Esophagus (tissue), 2 donors: ENCODE results near the gene VGF. TPM values are rescaled to one million over a fixed set of nuclear protein-coding genes. Genes with fewer than 3 reads are reported as not detected.

Experiments
- H3K27ac ChIP-seq, 2 donors: one replicate each; pipeline ENCODE4 v1.5.1; 2013; ENCODE audit warnings: low read depth in 2 of 2, mild to moderate bottlenecking in 2 of 2, inconsistent platforms in 1 of 2, low read length in 1 of 2, moderate library complexity in 1 of 2
- H3K27me3 ChIP-seq, 2 donors: one replicate each; pipeline ENCODE4 v1.6.1; 2013; ENCODE audit warnings: low read length in 2 of 2, control low read depth in 1 of 2, mild to moderate bottlenecking in 1 of 2; ENCODE audit not compliant: insufficient read depth in 2 of 2, control insufficient read depth in 1 of 2
- H3K36me3 ChIP-seq, 2 donors: one replicate each; pipeline ENCODE4 v1.6.1; 2013; ENCODE audit warnings: low read length in 1 of 2; ENCODE audit not compliant: control insufficient read depth in 2 of 2, insufficient read depth in 2 of 2
- H3K4me1 ChIP-seq, 2 donors: one replicate each; pipeline ENCODE4 v1.6.1; 2013; ENCODE audit warnings: low read length in 1 of 2; ENCODE audit not compliant: control insufficient read depth in 2 of 2, insufficient read depth in 2 of 2
- H3K4me3 ChIP-seq, 2 donors: one replicate each; pipeline ENCODE4 v1.5.1; 2013; ENCODE audit warnings: low read length in 2 of 2, mild to moderate bottlenecking in 2 of 2, low read depth in 1 of 2, moderate library complexity in 1 of 2
- H3K9me3 ChIP-seq, 2 donors: one replicate each; pipeline ENCODE4 v1.6.1; 2013; ENCODE audit warnings: mild to moderate bottlenecking in 2 of 2, low read depth in 1 of 2, low read length in 1 of 2, moderate library complexity in 1 of 2; ENCODE audit not compliant: control insufficient read depth in 2 of 2, insufficient read depth in 1 of 2
- WGBS, 2 donors: extraction: QIAGEN DNeasy Blood & Tissue Kit; methylation state at CpG; one replicate each; pipeline ENCODE4 v1.1.7; 2013; 5-methylcytosine and 5-hydroxymethylcytosine counted together
- polyA plus RNA-seq, 2 donors: library from polyadenylated mRNA; stranded (reverse); fragments of 200-250 nt; gene quantifications; one replicate each; pipeline ENCODE4 v1.2.3, GENCODE V29; 2013
- donor health status: healthy with polysubstance abuse.
- donor health status: Bipolar disorder and iron deficiency.

VGF gene
- polyA plus RNA-seq, result under 1 TPM in 1 of 2 donors, not detected in 1; 0.01 TPM

GRCh38 chr7:101165075-101165957 is at the start of gene VGF:
TSS of gene VGF (minus strand) at chr7:101165569. CDS start at chr7:101164843, 726 bp downstream.
- 3% methylated on average over 74 of the region's 74 CpGs for WGBS, 2 donors
- Histone ChIP-seq H3K27ac (no peak within 1 kb of the TSS), H3K4me1 (peaks cover 24 to 31% of the 10 kb centered on the region in 2 donors), H3K9me3 (no peaks in the 10 kb centered on the region), H3K4me3 (peak within 1 kb of the TSS in 1 of 2 donors; percentile 3), H3K36me3 (no peaks in the 10 kb centered on the region), H3K27me3 (peaks cover 0 to 16% of the 10 kb centered on the region in 2 donors)

GRCh38 chr7:101212014-101212413 is 46.6 kb upstream of the VGF start:
- Histone ChIP-seq H3K4me1 (peaks cover 0 to 8% of the 10 kb centered on the region in 2 donors), H3K27me3 (no peaks in the 10 kb centered on the region), H3K4me3 (no peak overlapping the region), H3K9me3 (no peaks in the 10 kb centered on the region), H3K27ac (no peak overlapping the region), H3K36me3 (peaks cover 4 to 22% of the 10 kb centered on the region in 2 donors)
- WGBS, 2 donors, result 94 to 96% methylated on average over 7 to 8 of the region's 8 CpGs

GRCh38 chr7:101211501-101211900 is 46.1 kb upstream of the VGF start:
- Histone ChIP-seq H3K9me3 (no peaks in the 10 kb centered on the region), H3K36me3 (peaks cover 4 to 22% of the 10 kb centered on the region in 2 donors), H3K27me3 (no peaks in the 10 kb centered on the region), H3K4me3 (no peak overlapping the region), H3K4me1 (peaks cover 0 to 4% of the 10 kb centered on the region in 2 donors), H3K27ac (no peak overlapping the region)
- 96 to 97% methylated on average over 24 of the region's 24 CpGs for WGBS, 2 donors

- no peaks in the 10 kb centered on the region for H3K27me3 ChIP-seq
- peaks cover 4 to 22% of the 10 kb centered on the region in 2 donors for H3K36me3 ChIP-seq
- no peaks in the 10 kb centered on the region for H3K4me1 ChIP-seq
- 93 to 97% methylated on average over 19 of the region's 19 CpGs for WGBS, 2 donors
- no peak overlapping the region for H3K27ac ChIP-seq
- no peaks in the 10 kb centered on the region for H3K9me3 ChIP-seq
- H3K4me3 ChIP-seq, result no peak overlapping the region
Observed at GRCh38 chr7:101210143-101210542, 44.8 kb upstream of the VGF start.

- peaks cover 4 to 22% of the 10 kb centered on the region in 2 donors for H3K36me3 ChIP-seq
- WGBS, 2 donors, result 89 to 94% methylated on average over 14 of the region's 14 CpGs
- H3K4me1 ChIP-seq, result no peaks in the 10 kb centered on the region
Observed at GRCh38 chr7:101208794-101209193, 43.4 kb upstream of the VGF start.

GRCh38 chr7:101207459-101207858 is 42.1 kb upstream of the VGF start:
- peaks cover 4 to 22% of the 10 kb centered on the region in 2 donors for H3K36me3 ChIP-seq

More at GRCh38 chr7:101208794-101209193, 43.4 kb upstream of the VGF start:
- Histone ChIP-seq H3K9me3 (no peaks in the 10 kb centered on the region), H3K4me3 (no peak overlapping the region), H3K27me3 (no peaks in the 10 kb centered on the region), H3K27ac (no peak overlapping the region)

GRCh38 chr7:101206665-101207042 is 41.3 kb upstream of the VGF start:
- Histone ChIP-seq H3K27me3 (peaks cover 0 to 17% of the 10 kb centered on the region in 2 donors), H3K36me3 (peaks cover 0 to 15% of the 10 kb centered on the region in 2 donors), H3K9me3 (no peaks in the 10 kb centered on the region), H3K4me3 (no peak overlapping the region), H3K4me1 (peaks cover 0 to 5% of the 10 kb centered on the region in 2 donors), H3K27ac (no peak overlapping the region)
- WGBS, 2 donors, result 83 to 85% methylated on average over 19 of the region's 19 CpGs

More at GRCh38 chr7:101207459-101207858, 42.1 kb upstream of the VGF start:
- 91 to 93% methylated on average over 17 of the region's 17 CpGs for whole genome bisulfite sequencing, 2 donors
- peaks cover 0 to 9% of the 10 kb centered on the region in 2 donors for H3K27me3 ChIP-seq
- no peak overlapping the region for H3K4me3 ChIP-seq
- no peak overlapping the region for H3K27ac ChIP-seq
- H3K9me3 ChIP-seq, result no peaks in the 10 kb centered on the region
- H3K4me1 ChIP-seq, result no peaks in the 10 kb centered on the region

- H3K9me3 ChIP-seq, result no peaks in the 10 kb centered on the region
- peaks cover 0 to 11% of the 10 kb centered on the region in 2 donors for H3K36me3 ChIP-seq
- H3K27me3 ChIP-seq, result peaks cover 0 to 19% of the 10 kb centered on the region in 2 donors
- no peak overlapping the region for H3K4me3 ChIP-seq
- H3K27ac ChIP-seq, result no peak overlapping the region
- WGBS, 2 donors, result 82 to 86% methylated on average over 32 of the region's 32 CpGs
- peaks cover 0 to 7% of the 10 kb centered on the region in 2 donors for H3K4me1 ChIP-seq
Observed at GRCh38 chr7:101205901-101206664, 40.7 kb upstream of the VGF start.
